T-helper 2 cell treated with Interferon-gamma antibody and Interleukin-4, amounts not matched to agents 5 μg/mL and 100 μg/mL, for 36 hours (primary cell): ENCODE data around the gene HMGB1.

Source experiments
- DNase-seq: peaks from one replicate; pipeline ENCODE4 v3.0.0; 2021; ENCODE audit warnings: low spot score
- H3K27ac Mint-ChIP-seq: one replicate; pipeline ENCODE4 v1.8.0; 2021; ENCODE audit warnings: mild to moderate bottlenecking, mixed read lengths
- H3K27me3 Mint-ChIP-seq: one replicate; pipeline ENCODE4 v1.8.0; 2021; ENCODE audit warnings: low read depth, mixed read lengths
- H3K36me3 Mint-ChIP-seq: one replicate; pipeline ENCODE4 v1.8.0; 2021; ENCODE audit warnings: low read depth, mixed read lengths
- H3K4me1 Mint-ChIP-seq: one replicate; pipeline ENCODE4 v1.8.0; 2021; ENCODE audit warnings: low read depth, mixed read lengths
- H3K4me3 Mint-ChIP-seq: one replicate; pipeline ENCODE4 v1.8.0; 2022; ENCODE audit warnings: mild to moderate bottlenecking, moderate library complexity, mixed read lengths
- H3K9me3 Mint-ChIP-seq: one replicate; pipeline ENCODE4 v1.8.0; 2021; ENCODE audit warnings: mixed read lengths

The HMGB1 gene

GRCh38 chr13:30465593-30466357, at the start of gene HMGB1:
TSS of gene HMGB1 (minus strand) at chr13:30465936. CDS start at chr13:30463680, 2,256 bp downstream.
- Mint-ChIP-seq H3K27ac (peak within 1 kb of the TSS; percentile 99), H3K36me3 (peaks cover 31% of the 10 kb centered on the region), H3K4me1 (peaks cover 31% of the 10 kb centered on the region), H3K4me3 (peak within 1 kb of the TSS; percentile 91), H3K9me3 (no peaks in the 10 kb centered on the region), H3K27me3 (peaks cover 2% of the 10 kb centered on the region)
- peak; percentile 98 for DNase-seq

GRCh38 chr13:30510811-30511371, 45.2 kb upstream of the HMGB1 start:
- no peak for DNase-seq
- H3K27ac Mint-ChIP-seq, result no peak overlapping the region
- H3K9me3 Mint-ChIP-seq, result no peaks in the 10 kb centered on the region
- H3K4me1 Mint-ChIP-seq, result peaks cover 17% of the 10 kb centered on the region
- no peaks in the 10 kb centered on the region for H3K36me3 Mint-ChIP-seq
- H3K4me3 Mint-ChIP-seq, result no peak overlapping the region
- H3K27me3 Mint-ChIP-seq, result peaks cover 12% of the 10 kb centered on the region

GRCh38 chr13:30510091-30510490, 44.4 kb upstream of the HMGB1 start:
- no peaks in the 10 kb centered on the region for H3K9me3 Mint-ChIP-seq
- peaks cover 12% of the 10 kb centered on the region for H3K27me3 Mint-ChIP-seq
- peaks cover 18% of the 10 kb centered on the region for H3K4me1 Mint-ChIP-seq
- no peak overlapping the region for H3K27ac Mint-ChIP-seq
- no peaks in the 10 kb centered on the region for H3K36me3 Mint-ChIP-seq
- no peak overlapping the region for H3K4me3 Mint-ChIP-seq
- DNase-seq, result no peak

- Mint-ChIP-seq H3K9me3 (no peaks in the 10 kb centered on the region), H3K27me3 (peaks cover 8% of the 10 kb centered on the region), H3K4me1 (peaks cover 20% of the 10 kb centered on the region), H3K27ac (no peak overlapping the region), H3K36me3 (no peaks in the 10 kb centered on the region), H3K4me3 (no peak overlapping the region)
- no peak for DNase-seq
Measured at GRCh38 chr13:30509254-30510050, 43.7 kb upstream of the HMGB1 start.

- Mint-ChIP-seq H3K4me1 (peaks cover 24% of the 10 kb centered on the region), H3K9me3 (no peaks in the 10 kb centered on the region), H3K36me3 (no peaks in the 10 kb centered on the region), H3K27ac (peak overlapping the region; percentile 85), H3K4me3 (peak overlapping the region; percentile 36), H3K27me3 (peaks cover 5% of the 10 kb centered on the region)
- DNase-seq, result peak; percentile 41
Measured at GRCh38 chr13:30504081-30504480, 38.3 kb upstream of the HMGB1 start.

GRCh38 chr13:30502237-30502636, 36.5 kb upstream of the HMGB1 start:
- no peaks in the 10 kb centered on the region for H3K9me3 Mint-ChIP-seq
- H3K27me3 Mint-ChIP-seq, result peaks cover 2% of the 10 kb centered on the region
- DNase-seq, result no peak
- H3K27ac Mint-ChIP-seq, result no peak overlapping the region
- H3K4me1 Mint-ChIP-seq, result peaks cover 21% of the 10 kb centered on the region
- no peak overlapping the region for H3K4me3 Mint-ChIP-seq
- no peaks in the 10 kb centered on the region for H3K36me3 Mint-ChIP-seq

GRCh38 chr13:30499338-30499737, 33.6 kb upstream of the HMGB1 start:
- H3K27ac Mint-ChIP-seq, result no peak overlapping the region
- no peaks in the 10 kb centered on the region for H3K9me3 Mint-ChIP-seq
- DNase-seq, result no peak
- H3K4me1 Mint-ChIP-seq, result peaks cover 24% of the 10 kb centered on the region
- no peaks in the 10 kb centered on the region for H3K36me3 Mint-ChIP-seq
- no peak overlapping the region for H3K4me3 Mint-ChIP-seq
- peaks cover 2% of the 10 kb centered on the region for H3K27me3 Mint-ChIP-seq

- peaks cover 7% of the 10 kb centered on the region for H3K27me3 Mint-ChIP-seq
- H3K4me1 Mint-ChIP-seq, result peaks cover 15% of the 10 kb centered on the region
- no peak overlapping the region for H3K27ac Mint-ChIP-seq
- H3K36me3 Mint-ChIP-seq, result no peaks in the 10 kb centered on the region
- no peaks in the 10 kb centered on the region for H3K9me3 Mint-ChIP-seq
- no peak overlapping the region for H3K4me3 Mint-ChIP-seq
- DNase-seq, result no peak
Measured at GRCh38 chr13:30496147-30496546, 30.4 kb upstream of the HMGB1 start.

- H3K27ac Mint-ChIP-seq, result no peak overlapping the region
- H3K4me3 Mint-ChIP-seq, result no peak overlapping the region
- no peaks in the 10 kb centered on the region for H3K9me3 Mint-ChIP-seq
- H3K4me1 Mint-ChIP-seq, result peaks cover 15% of the 10 kb centered on the region
- H3K27me3 Mint-ChIP-seq, result peaks cover 7% of the 10 kb centered on the region
- DNase-seq, result no peak
- no peaks in the 10 kb centered on the region for H3K36me3 Mint-ChIP-seq
Measured at GRCh38 chr13:30495746-30496145, 30.0 kb upstream of the HMGB1 start.

- Mint-ChIP-seq H3K4me3 (no peak overlapping the region), H3K27ac (no peak overlapping the region), H3K9me3 (no peaks in the 10 kb centered on the region), H3K4me1 (peaks cover 11% of the 10 kb centered on the region), H3K36me3 (no peaks in the 10 kb centered on the region), H3K27me3 (peaks cover 11% of the 10 kb centered on the region)
- DNase-seq, result no peak
Measured at GRCh38 chr13:30493658-30494381, 28.1 kb upstream of the HMGB1 start.

- Mint-ChIP-seq H3K4me3 (no peak overlapping the region), H3K36me3 (no peaks in the 10 kb centered on the region), H3K4me1 (no peaks in the 10 kb centered on the region), H3K27ac (no peak overlapping the region), H3K27me3 (peaks cover 40% of the 10 kb centered on the region), H3K9me3 (no peaks in the 10 kb centered on the region)
- no peak for DNase-seq
Measured at GRCh38 chr13:30487075-30487470, 21.3 kb upstream of the HMGB1 start.

- H3K36me3 Mint-ChIP-seq, result no peaks in the 10 kb centered on the region
- H3K27me3 Mint-ChIP-seq, result peaks cover 41% of the 10 kb centered on the region
- no peak overlapping the region for H3K27ac Mint-ChIP-seq
- H3K4me3 Mint-ChIP-seq, result no peak overlapping the region
- H3K9me3 Mint-ChIP-seq, result no peaks in the 10 kb centered on the region
- DNase-seq, result no peak
- H3K4me1 Mint-ChIP-seq, result no peaks in the 10 kb centered on the region
Measured at GRCh38 chr13:30486230-30487074, 20.7 kb upstream of the HMGB1 start.

GRCh38 chr13:30481241-30481760, 15.6 kb upstream of the HMGB1 start:
- H3K9me3 Mint-ChIP-seq, result no peaks in the 10 kb centered on the region
- no peak overlapping the region for H3K4me3 Mint-ChIP-seq
- DNase-seq, result no peak
- no peaks in the 10 kb centered on the region for H3K4me1 Mint-ChIP-seq
- H3K27me3 Mint-ChIP-seq, result peaks cover 42% of the 10 kb centered on the region
- no peaks in the 10 kb centered on the region for H3K36me3 Mint-ChIP-seq
- H3K27ac Mint-ChIP-seq, result no peak overlapping the region
